ENCODE data around the gene HTRA2.
"Not testable (repeated sequence)": the region's sequence is repeated elsewhere in the genome, so short reads cannot be mapped to it uniquely, and the experiment has no call there.

DNA sequence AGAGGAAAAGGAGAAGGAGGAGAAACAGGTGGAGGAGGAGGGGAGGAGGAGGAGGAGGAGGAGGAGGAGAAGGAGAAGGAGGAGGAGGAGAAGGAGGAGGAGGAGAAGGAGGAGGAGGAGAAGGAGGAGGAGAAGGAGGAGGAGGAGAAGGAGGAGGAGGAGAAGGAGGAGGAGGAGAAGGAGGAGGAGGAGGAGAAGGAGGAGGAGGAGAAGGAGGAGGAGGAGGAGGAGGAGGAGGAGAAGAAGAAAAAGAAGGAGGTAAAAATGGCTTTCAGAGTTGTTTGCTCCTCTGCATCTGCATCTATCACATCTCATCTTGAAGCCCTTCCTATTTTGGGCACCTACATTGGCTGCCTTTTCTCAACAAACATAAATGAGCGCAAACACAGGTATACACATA lies 31.3 kb downstream of the HTRA2 start:
- TF ChIP-seq, protein P1, sequence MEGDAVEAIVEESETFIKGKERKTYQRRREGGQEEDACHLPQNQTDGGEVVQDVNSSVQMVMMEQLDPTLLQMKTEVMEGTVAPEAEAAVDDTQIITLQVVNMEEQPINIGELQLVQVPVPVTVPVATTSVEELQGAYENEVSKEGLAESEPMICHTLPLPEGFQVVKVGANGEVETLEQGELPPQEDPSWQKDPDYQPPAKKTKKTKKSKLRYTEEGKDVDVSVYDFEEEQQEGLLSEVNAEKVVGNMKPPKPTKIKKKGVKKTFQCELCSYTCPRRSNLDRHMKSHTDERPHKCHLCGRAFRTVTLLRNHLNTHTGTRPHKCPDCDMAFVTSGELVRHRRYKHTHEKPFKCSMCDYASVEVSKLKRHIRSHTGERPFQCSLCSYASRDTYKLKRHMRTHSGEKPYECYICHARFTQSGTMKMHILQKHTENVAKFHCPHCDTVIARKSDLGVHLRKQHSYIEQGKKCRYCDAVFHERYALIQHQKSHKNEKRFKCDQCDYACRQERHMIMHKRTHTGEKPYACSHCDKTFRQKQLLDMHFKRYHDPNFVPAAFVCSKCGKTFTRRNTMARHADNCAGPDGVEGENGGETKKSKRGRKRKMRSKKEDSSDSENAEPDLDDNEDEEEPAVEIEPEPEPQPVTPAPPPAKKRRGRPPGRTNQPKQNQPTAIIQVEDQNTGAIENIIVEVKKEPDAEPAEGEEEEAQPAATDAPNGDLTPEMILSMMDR (IDR thresholded peaks at IDR 0.05) = not testable (repeated sequence)
- TF ChIP-seq ZFX (IDR thresholded peaks at IDR 0.05; ENCODE audit: borderline replicate concordance) = not testable (repeated sequence)
